ENCODE data around the gene ARMC5.
A peak's percentile ranks its signal among the peaks of the same experiment; 100 is the strongest.

The ARMC5 gene

GRCh38 chr16:31461921-31462804 is 2.9 kb downstream of the ARMC5 start:
- DNase-seq = no peak

GRCh38 chr16:31464348-31464769 is 5.1 kb downstream of the ARMC5 start:
- DNase-seq = no peak

- DNase-seq = no peak
These were observed 5.5 kb downstream of the ARMC5 start for GRCh38 chr16:31464781-31465260.

GRCh38 chr16:31465788-31466370 is 6.6 kb downstream of the ARMC5 start:
- no peak for DNase-seq

- no peak for DNase-seq
These were observed 7.1 kb downstream of the ARMC5 start for GRCh38 chr16:31466381-31466841.

GRCh38 chr16:31467151-31467773 is 8.0 kb downstream of the ARMC5 start:
- DNase-seq = no peak

- no peak for DNase-seq
These were observed 8.6 kb downstream of the ARMC5 start for GRCh38 chr16:31467858-31468257.

- no peak for DNase-seq
These were observed 11.3 kb downstream of the ARMC5 start for GRCh38 chr16:31470615-31471014.

GRCh38 chr16:31471241-31471874 is 12.1 kb downstream of the ARMC5 start:
- DNase-seq = no peak

GRCh38 chr16:31471875-31472708 is 12.8 kb downstream of the ARMC5 start, which contains the start of gene TGFB1I1:
Gene TGFB1I1 (plus strand): TSS chr16:31472152. CDS start chr16:31472189, 37 bp downstream.
- no peak for DNase-seq

- peak; percentile 81 for DNase-seq
These were observed 13.5 kb downstream of the ARMC5 start for GRCh38 chr16:31472709-31473203.

GRCh38 chr16:31473264-31473984 is 14.1 kb downstream of the ARMC5 start:
- DNase-seq = no peak

- no peak for DNase-seq
These were observed 14.9 kb downstream of the ARMC5 start for GRCh38 chr16:31474173-31474714.

GRCh38 chr16:31474773-31475738 is 15.8 kb downstream of the ARMC5 start:
- DNase-seq = no peak

GRCh38 chr16:31475946-31476302 is 16.6 kb downstream of the ARMC5 start:
- DNase-seq = no peak

- peak; percentile 61 for DNase-seq
These were observed 17.3 kb downstream of the ARMC5 start for GRCh38 chr16:31476303-31477219.

GRCh38 chr16:31477220-31478216 is 18.2 kb downstream of the ARMC5 start:
- DNase-seq = no peak

All from 8988T (cell line).